ENCODE measurements around the gene SH3BP5. TPM values are rescaled to one million over a fixed set of nuclear protein-coding genes. Genes with fewer than 3 reads are reported as not detected.
"Not testable (repeated sequence)": the region's sequence is repeated elsewhere in the genome, so short reads cannot be mapped to it uniquely, and the experiment has no call there.

SH3BP5 gene, protein sequence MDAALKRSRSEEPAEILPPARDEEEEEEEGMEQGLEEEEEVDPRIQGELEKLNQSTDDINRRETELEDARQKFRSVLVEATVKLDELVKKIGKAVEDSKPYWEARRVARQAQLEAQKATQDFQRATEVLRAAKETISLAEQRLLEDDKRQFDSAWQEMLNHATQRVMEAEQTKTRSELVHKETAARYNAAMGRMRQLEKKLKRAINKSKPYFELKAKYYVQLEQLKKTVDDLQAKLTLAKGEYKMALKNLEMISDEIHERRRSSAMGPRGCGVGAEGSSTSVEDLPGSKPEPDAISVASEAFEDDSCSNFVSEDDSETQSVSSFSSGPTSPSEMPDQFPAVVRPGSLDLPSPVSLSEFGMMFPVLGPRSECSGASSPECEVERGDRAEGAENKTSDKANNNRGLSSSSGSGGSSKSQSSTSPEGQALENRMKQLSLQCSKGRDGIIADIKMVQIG
- 19.5 and 19.8 TPM in 2 replicates for total RNA-seq

DNA sequence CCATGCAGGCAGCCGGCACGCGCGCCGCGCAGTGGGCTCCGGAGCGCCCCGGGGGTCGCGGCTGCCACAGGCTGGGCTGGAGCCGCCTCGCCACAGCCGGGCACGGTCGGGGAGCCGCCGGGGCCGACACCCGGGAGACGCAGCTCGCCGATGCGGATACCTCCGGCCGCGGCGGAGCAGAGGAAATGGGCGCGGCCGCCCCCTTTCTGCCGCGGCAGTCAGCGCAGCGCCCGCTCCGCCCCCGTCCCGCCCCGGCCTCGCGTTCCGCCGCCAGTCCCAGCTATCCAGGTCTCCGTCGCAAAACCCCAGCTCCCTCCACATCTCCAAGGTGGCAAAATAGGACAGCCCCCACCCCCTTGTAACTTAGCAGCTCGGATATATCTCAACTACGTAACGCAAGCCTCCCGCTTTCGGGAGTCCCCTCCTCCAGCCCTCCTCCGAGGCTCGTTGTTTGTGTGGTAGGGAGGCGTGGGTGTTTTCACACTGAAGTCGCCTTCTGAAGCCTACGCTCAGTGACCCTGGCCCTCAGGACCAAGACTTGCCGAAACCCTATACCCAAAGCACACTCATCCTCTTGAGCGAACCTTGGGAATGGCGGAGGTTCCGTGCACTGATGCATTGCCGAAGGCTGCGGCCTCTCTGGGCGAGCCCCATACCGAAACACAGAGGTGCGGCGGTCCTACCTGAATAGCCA lies at the start of gene SH3BP5:
Gene SH3BP5, minus strand, starts transcription at position 182 of the 694 bp plus-strand sequence. Its CDS starts 178 bp downstream, at position 4.
- DNase-seq = peak; percentile 94
- peaks cover 2% of the 10 kb centered on the region for H3K27me3 Mint-ChIP-seq
- intact Hi-C loops (cut with micrococcal nuclease) = loop anchor here (1.0 kb wide), 6 partner anchors 22 to 225 kb away; no protein-coding TSS in a partner anchor
- peaks cover 48% of the 10 kb centered on the region for H3K4me1 Mint-ChIP-seq
- H3K9me3 Mint-ChIP-seq = no peaks in the 10 kb centered on the region
- peak within 1 kb of the TSS; percentile 92 for H3K4me3 Mint-ChIP-seq
- H3K27ac Mint-ChIP-seq = peak within 1 kb of the TSS; percentile 89
- peaks cover 26% of the 10 kb centered on the region for H3K36me3 Mint-ChIP-seq (ENCODE audit: low read depth)

DNA sequence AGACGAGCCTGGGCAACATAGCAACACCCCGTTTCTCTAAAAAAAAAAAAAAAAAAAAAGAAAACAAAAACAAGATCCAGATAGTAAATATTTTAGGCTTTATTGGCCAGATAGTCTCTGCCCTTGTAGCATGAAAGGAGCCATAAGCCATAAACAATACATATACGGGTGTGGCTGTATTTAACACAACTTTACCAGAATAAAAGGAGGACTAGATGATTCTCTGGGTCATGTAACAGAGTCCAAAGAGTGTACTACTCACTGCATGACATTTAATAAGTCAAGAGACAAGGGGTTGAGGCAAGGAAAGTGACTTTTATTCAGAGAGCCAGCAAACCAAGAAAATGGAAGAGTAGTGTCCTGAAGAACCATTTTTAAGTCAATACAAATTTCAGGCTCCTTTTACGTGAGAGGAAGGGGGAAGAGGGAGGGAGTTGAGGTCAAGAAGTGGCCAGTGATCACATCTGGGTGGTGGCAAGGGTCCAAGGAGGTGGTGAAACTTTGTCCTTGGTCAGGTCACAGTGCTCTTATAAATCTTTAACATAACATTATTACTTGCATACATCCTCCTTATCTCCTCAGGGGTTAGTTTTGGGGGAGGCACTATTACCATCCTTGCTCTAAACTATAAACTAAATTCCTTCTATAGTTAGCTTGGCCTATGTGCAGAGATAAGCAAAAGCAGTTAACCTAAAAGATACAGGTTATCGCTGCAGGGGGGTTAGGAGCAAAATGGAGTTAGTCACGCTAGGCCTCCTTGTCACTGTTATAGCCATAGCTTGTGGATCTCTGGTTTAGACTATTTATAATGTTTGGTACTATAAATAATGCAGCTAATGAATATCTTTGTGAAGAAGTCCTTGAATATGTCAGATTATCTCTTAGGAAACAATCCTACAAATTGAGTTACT lies 48.8 kb upstream of the SH3BP5 start:
- Mint-ChIP-seq H3K27ac (no peak overlapping the region), H3K9me3 (no peaks in the 10 kb centered on the region), H3K36me3 (ENCODE audit: low read depth) (no peaks in the 10 kb centered on the region), H3K27me3 (peaks cover 4% of the 10 kb centered on the region), H3K4me1 (peaks cover 15% of the 10 kb centered on the region), H3K4me3 (no peak overlapping the region)
- intact Hi-C loops (cut with micrococcal nuclease) = no loop called here
- DNase-seq = no peak

DNA sequence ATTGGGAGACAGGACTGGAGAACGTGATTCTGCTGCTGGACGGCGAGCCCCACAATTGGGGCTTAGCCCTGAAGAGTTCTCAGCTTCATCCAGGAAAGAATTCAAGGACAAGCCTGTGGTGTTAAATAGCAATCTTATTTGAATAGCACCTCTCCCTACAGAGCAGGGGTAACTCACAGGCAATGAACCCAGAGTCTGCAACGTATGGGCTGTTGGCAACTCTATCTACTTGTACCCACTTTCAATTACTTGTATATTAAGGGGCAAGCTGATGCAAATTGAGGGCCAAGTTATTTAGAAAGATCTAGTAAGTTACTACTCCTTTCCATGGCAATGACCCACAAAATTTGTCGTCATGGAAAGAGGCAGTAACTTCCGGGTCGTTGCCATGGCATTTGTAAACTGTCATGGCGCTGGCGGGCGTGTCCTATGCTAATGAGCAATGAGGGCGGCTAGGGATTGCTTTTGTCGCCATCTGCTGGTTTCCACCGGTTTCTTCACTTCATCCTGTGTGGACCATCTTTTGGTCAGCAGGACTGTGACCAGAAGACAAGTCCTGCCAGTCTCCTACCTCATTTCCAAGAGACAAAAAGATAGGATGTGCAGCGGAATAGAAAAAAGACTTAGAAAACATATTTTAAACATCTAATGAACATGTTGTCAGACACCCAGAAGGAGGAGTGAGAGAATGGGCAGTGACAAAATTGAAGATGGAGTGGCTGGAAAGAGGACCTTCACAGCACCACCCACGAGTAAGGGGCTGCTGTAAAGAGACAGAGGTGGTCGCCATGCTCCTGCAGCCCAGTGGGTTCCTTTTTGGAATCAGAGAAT lies 45.8 kb upstream of the SH3BP5 start:
- no peak overlapping the region for H3K4me3 Mint-ChIP-seq
- intact Hi-C loops (cut with micrococcal nuclease) = loop anchor here (1.0 kb wide), 6 partner anchors 17 to 179 kb away; partner anchors contain the start of genes CAPN7 and SH3BP5
- H3K27me3 Mint-ChIP-seq = peaks cover 3% of the 10 kb centered on the region
- H3K36me3 Mint-ChIP-seq (ENCODE audit: low read depth) = no peaks in the 10 kb centered on the region
- H3K27ac Mint-ChIP-seq = peak overlapping the region; percentile 86
- no peaks in the 10 kb centered on the region for H3K9me3 Mint-ChIP-seq
- H3K4me1 Mint-ChIP-seq = peaks cover 14% of the 10 kb centered on the region
- DNase-seq = peak; percentile 99

DNA sequence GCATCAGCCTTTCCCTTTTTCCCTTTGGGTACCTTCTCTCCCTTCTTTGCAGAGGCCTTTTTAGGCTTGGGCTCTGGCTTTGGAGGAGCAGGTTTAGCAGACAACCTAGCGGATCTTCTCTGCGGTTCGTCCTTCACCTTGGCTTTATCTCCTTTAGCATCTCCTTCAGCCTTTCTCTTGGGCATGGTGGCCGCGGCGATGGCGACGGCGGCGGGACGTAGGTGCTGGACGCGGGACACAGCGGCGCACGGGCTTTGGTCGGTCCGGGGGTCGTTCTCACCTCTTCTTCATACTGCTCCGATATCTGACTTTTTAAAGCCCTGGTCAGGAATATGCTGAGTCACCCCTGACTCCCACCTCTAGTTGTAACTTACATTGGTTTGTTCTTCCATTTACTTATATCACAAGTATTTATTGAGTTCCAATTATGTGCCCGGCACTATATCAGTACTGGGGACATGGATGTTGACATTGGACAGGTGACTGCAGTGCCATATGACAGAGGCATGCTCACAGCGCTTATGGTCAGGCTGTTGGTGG lies 43.1 kb upstream of the SH3BP5 start:
- no peak overlapping the region for H3K4me3 Mint-ChIP-seq
- H3K9me3 Mint-ChIP-seq = no peaks in the 10 kb centered on the region
- H3K27me3 Mint-ChIP-seq = no peaks in the 10 kb centered on the region
- H3K4me1 Mint-ChIP-seq = peaks cover 14% of the 10 kb centered on the region
- no peak for DNase-seq
- peak overlapping the region; percentile 4 for H3K27ac Mint-ChIP-seq
- no peaks in the 10 kb centered on the region for H3K36me3 Mint-ChIP-seq (ENCODE audit: low read depth)
- intact Hi-C loops (cut with micrococcal nuclease) = no loop called here

DNA sequence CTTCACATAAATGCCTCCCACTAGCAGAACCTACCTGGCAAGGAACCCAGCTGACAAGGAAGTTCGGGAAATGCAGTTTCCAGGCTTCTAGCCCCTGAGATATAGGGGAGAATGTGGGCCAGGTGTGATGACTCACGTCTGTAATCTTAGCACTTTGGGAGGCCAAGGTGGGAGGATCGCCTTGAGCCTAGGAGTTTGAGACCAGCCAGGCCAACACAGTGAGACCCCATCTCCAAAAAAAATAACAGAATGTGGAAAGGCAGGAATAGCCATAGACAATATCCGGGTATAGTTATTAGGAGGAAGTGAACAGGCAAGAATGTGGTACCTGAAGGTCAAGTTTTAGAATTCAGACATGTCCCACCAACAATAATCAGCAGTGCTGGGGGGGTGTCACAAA lies 40.5 kb upstream of the SH3BP5 start:
- no peaks in the 10 kb centered on the region for H3K27me3 Mint-ChIP-seq
- H3K4me1 Mint-ChIP-seq = peaks cover 11% of the 10 kb centered on the region
- H3K36me3 Mint-ChIP-seq (ENCODE audit: low read depth) = no peaks in the 10 kb centered on the region
- no peaks in the 10 kb centered on the region for H3K9me3 Mint-ChIP-seq
- DNase-seq = no peak
- H3K27ac Mint-ChIP-seq = no peak overlapping the region
- H3K4me3 Mint-ChIP-seq = no peak overlapping the region
- intact Hi-C loops (cut with micrococcal nuclease) = no loop called here

DNA sequence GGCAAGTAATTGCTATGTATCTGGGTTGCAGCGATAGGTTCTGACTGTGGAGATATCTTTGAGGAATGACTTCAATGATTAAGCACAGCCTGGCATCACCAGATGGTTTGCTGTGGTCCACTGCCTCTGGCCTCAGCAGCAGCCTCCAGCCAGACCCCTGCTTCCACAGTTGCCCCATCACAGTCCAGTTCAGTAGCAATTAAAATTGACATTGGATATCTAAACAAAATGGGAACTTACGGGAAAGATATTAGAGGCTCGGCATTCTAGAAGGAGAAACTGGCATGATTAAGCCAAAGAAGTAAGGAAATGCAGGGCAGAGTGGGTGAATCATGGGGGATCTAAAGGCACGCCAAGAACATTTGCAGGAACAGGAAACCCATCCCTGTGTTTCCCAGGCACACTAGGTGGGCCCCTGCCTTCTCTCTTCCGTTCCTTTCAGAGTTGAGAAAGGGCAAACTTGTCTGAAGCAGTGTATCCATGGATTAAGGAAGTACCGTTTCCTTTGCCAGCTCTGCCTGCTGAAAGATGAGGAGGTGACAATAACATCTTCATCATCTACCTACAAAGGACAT lies 36.3 kb upstream of the SH3BP5 start:
- H3K36me3 Mint-ChIP-seq (ENCODE audit: low read depth) = peaks cover 1% of the 10 kb centered on the region
- H3K4me1 Mint-ChIP-seq = peaks cover 18% of the 10 kb centered on the region
- no peak overlapping the region for H3K4me3 Mint-ChIP-seq
- H3K27ac Mint-ChIP-seq = no peak overlapping the region
- intact Hi-C loops (cut with micrococcal nuclease) = no loop called here
- no peak for DNase-seq
- no peaks in the 10 kb centered on the region for H3K27me3 Mint-ChIP-seq
- no peaks in the 10 kb centered on the region for H3K9me3 Mint-ChIP-seq

DNA sequence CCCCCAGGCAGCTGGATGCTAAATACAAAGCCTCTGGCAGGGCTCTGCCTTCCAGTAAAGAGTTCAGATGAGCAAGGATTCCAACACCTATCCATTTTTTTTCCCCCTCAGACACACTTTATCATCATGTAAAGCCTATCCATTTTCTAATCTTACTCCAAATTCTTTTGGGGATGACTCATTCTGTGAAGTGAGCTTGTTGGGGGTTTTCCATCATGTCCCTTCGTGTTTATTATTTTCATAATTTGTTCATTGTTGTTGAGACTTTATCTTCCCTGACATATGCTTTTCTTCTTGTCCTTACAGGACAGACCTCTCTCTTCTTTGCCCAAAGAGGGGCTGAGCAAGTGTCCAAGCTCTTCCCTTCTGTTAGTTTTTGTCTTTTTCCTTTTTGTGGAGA lies 34.7 kb upstream of the SH3BP5 start:
- no peak for DNase-seq
- Mint-ChIP-seq H3K27me3 (no peaks in the 10 kb centered on the region), H3K4me3 (peak overlapping the region; percentile 14), H3K27ac (peak overlapping the region; percentile 21), H3K9me3 (no peaks in the 10 kb centered on the region), H3K4me1 (peaks cover 26% of the 10 kb centered on the region), H3K36me3 (ENCODE audit: low read depth) (peaks cover 1% of the 10 kb centered on the region)
- intact Hi-C loops (cut with micrococcal nuclease) = no loop called here

DNA sequence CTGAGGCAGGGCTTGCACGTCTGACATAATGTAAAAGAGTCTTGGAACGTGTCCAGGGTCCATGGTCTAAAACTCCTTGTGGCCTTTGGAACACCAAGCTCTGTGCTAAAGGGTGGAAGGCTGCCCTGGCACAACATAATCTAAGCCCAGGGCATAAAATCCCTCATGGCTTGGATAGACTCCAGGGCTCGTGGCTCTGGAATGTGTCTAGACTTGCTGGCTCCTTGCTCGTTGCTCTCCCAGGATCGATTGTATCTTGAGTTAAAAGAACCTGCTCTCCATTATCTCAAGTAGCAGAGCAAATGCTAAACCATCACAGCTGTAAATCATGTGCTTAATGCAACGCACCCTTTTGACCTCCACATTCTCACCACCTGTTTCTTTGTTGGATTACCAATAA lies 31.7 kb upstream of the SH3BP5 start:
- intact Hi-C loops (cut with micrococcal nuclease) = loop anchor here (5.0 kb wide), 1 partner anchor 273 kb away; no protein-coding TSS in a partner anchor
- not testable (repeated sequence) for DNase-seq; H3K4me3 Mint-ChIP-seq; H3K9me3 Mint-ChIP-seq; H3K36me3 Mint-ChIP-seq (ENCODE audit: low read depth); H3K27me3 Mint-ChIP-seq
- Mint-ChIP-seq H3K4me1 (peaks cover 40% of the 10 kb centered on the region), H3K27ac (peak overlapping the region; percentile 7)

DNA sequence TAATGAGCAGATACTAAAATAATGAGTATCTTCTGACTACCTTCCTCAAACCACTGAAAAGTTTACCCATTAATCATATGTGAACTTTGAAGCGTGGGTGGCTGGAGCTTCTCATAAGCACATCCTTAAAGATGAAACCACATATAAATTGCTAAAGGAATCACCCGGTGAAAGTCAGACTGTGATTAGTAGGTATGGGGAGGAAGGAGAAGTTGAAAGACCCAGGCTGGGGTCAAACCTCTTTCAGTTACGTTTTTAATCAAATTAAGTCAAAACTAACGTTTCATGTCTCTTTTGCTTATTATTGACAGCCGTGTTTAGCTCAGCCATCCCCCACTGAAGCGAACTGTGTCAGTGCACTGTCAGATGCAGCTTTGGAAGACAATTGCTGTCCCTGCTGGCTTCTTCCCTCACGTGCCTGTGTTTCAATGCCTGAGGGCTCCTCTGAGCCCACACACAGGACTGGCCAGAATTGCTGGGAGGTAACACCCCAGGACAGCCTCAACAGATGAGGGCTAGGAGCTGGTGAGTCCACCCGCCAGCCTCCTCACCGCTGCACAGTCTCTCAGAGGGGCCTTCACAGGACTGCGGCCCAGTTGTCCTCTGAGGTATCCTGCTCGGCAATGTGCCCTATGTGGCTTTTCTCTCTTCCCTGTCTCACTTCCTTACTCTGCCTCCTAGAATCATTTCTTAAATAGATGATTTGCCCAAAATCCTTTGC lies 29.3 kb upstream of the SH3BP5 start:
- peaks cover 1% of the 10 kb centered on the region for H3K36me3 Mint-ChIP-seq (ENCODE audit: low read depth)
- no peaks in the 10 kb centered on the region for H3K27me3 Mint-ChIP-seq
- peak overlapping the region; percentile 52 for H3K4me3 Mint-ChIP-seq
- peaks cover 39% of the 10 kb centered on the region for H3K4me1 Mint-ChIP-seq
- intact Hi-C loops (cut with micrococcal nuclease) = loop anchor here (1.0 to 5.0 kb wide), 8 partner anchors 17 to 276 kb away; partner anchors contain the start of genes RBSN and SH3BP5
- peak; percentile 83 for DNase-seq
- H3K9me3 Mint-ChIP-seq = no peaks in the 10 kb centered on the region
- H3K27ac Mint-ChIP-seq = peak overlapping the region; percentile 60

DNA sequence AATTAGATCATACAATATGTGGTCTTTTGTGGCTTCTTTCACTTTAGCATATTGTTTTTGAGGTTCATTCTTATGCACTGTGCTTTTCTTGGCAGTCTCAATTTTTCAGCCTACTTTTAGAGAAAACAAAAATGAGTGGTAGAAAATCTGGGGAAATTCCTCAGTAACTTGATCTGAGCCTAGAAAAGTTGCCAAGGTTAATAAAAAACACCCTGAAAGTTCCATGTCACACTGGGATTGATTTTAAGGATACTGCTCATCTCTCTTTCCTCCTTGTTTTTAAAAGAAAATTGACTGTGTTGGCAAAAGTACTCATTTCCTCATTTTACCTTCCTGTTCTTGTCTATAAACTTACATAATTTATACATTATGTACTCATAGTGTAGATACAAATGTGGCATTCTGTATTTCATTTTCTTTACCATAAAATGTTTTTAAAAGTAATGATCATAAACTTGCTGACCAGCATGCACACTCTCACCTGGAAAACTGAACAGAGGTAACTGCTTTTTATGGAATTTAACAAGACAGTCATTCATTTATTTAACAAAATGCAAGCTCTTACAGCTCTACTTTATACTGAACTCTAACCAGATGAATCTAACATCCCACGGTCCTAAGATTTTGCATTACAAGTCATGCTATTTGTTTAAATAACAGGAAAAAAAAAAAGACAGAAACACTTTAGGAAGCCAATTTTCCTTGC lies 28.6 kb upstream of the SH3BP5 start:
- Mint-ChIP-seq H3K36me3 (ENCODE audit: low read depth) (peaks cover 5% of the 10 kb centered on the region), H3K4me1 (peaks cover 46% of the 10 kb centered on the region), H3K27me3 (no peaks in the 10 kb centered on the region), H3K27ac (peak overlapping the region; percentile 60), H3K4me3 (peak overlapping the region; percentile 52), H3K9me3 (no peaks in the 10 kb centered on the region)
- DNase-seq = no peak
- intact Hi-C loops (cut with micrococcal nuclease) = loop anchor here (1.0 to 5.0 kb wide), 8 partner anchors 17 to 276 kb away; partner anchors contain the start of genes RBSN and SH3BP5

DNA sequence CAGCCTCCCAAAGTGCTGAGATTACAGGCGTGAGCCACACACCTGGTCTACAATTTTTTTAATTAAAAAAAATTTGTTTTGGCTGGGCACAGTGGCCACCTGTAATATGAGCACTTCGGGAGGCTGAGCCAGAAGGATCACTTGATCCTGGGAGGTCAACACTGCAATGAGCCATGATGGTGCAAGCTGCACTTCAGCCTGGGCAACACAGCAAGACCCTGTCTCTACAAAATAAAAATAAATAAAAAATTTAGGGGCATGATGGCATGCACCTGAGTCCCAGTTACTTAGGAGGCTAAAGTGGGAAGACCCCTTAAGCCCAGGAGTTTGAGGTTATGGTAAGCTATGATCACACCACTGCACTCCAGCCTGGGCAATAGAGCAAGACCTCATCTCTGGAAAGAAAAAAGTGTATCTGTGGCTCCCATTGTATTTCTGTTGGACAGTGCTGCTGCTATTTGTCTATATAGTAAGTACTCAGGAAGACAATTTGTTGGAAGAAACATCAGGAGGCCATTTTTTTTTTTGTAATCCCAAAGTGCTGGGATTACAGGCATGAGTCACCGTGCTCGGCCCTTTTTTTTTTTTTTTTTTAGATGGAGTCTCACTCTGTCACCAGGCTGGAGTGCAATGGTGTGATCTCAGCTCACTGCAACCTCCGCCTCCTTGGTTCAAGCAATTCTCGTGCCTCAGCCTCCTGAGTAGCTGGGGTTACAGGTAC lies 27.5 kb upstream of the SH3BP5 start:
- Mint-ChIP-seq H3K4me3 (no peak overlapping the region), H3K4me1 (peaks cover 55% of the 10 kb centered on the region)
- intact Hi-C loops (cut with micrococcal nuclease) = loop anchor here (2.0 to 5.0 kb wide), 3 partner anchors 67 to 277 kb away; partner anchors contain the start of gene RBSN

More for the DNA sequence above, 27.5 kb upstream of the SH3BP5 start:
- Mint-ChIP-seq H3K27ac (peak overlapping the region; percentile 60), H3K27me3 (no peaks in the 10 kb centered on the region), H3K36me3 (ENCODE audit: low read depth) (peaks cover 5% of the 10 kb centered on the region), H3K9me3 (no peaks in the 10 kb centered on the region)
- no peak for DNase-seq

Measured in activated CD4-positive, alpha-beta T cell treated with anti-CD3 and anti-CD28 coated beads, Interleukin-2, amount 10 ng/mL, durations not matched to agents 24 days and 14 days (primary cell).